ENCODE results near the gene RHO. TPM values are rescaled to one million over a fixed set of nuclear protein-coding genes. Genes with fewer than 3 reads are reported as not detected.

The RHO gene
- total RNA-seq, 1 experiment from 2014 or later: not detected

- POLR2A ChIA-PET: no interaction called here
- no peak overlapping the region for H3K4me3 Mint-ChIP-seq (ENCODE audit: unreplicated experiment)
- H3K9me3 ChIP-seq: no peaks in the 10 kb centered on the region
- no peak overlapping the region for H3K27ac Mint-ChIP-seq (ENCODE audit: unreplicated experiment)
- peaks cover 6% of the 10 kb centered on the region for H3K36me3 Mint-ChIP-seq (ENCODE audit: insufficient read depth, unreplicated experiment)
- no peaks in the 10 kb centered on the region for H3K36me3 ChIP-seq (ENCODE audit: control insufficient read depth, insufficient read depth, low read length)
- H3K4me3 ChIP-seq (ENCODE audit: low read depth, low read length): no peak overlapping the region
- no TSS peak for BruUV-seq (replicated peaks)
- H3K27me3 Mint-ChIP-seq (ENCODE audit: insufficient read depth, unreplicated experiment): no peaks in the 10 kb centered on the region
- H3K4me1 ChIP-seq: no peaks in the 10 kb centered on the region
- no peaks in the 10 kb centered on the region for H3K9me3 Mint-ChIP-seq (ENCODE audit: unreplicated experiment)
- no peaks in the 10 kb centered on the region for H3K4me1 Mint-ChIP-seq (ENCODE audit: low read depth, unreplicated experiment)
- no peaks in the 10 kb centered on the region for H3K27me3 ChIP-seq (replicated peaks; ENCODE audit: control insufficient read depth, insufficient read depth, low read length)
- CTCF ChIA-PET: no interaction called here
- intact Hi-C loops (cut with micrococcal nuclease; ENCODE audit: unreplicated experiment): no loop called here
- no peak for TF ChIP-seq CTCF (IDR thresholded peaks at IDR 0.05; ENCODE audit: insufficient read depth in 1 of 2, low read depth in 1 of 2, low read length in 1 of 2, severe bottlenecking in 1 of 2, unreplicated experiment in 1 of 2)
- DNase-seq: no peak
Observed at GRCh38 chr3:129571605-129572547, 43.4 kb downstream of the RHO start.

- no peaks in the 10 kb centered on the region for H3K4me1 Mint-ChIP-seq (ENCODE audit: low read depth, unreplicated experiment)
- no peak overlapping the region for H3K4me3 Mint-ChIP-seq (ENCODE audit: unreplicated experiment)
- BruUV-seq (replicated peaks): no TSS peak
Observed at GRCh38 chr3:129572603-129573002, 44.2 kb downstream of the RHO start.

GRCh38 chr3:129573493-129573892, 45.1 kb downstream of the RHO start:
- no TSS peak for BruUV-seq (replicated peaks)
- H3K4me3 ChIP-seq (ENCODE audit: low read depth, low read length): no peak overlapping the region
- H3K4me1 ChIP-seq: no peaks in the 10 kb centered on the region
- Mint-ChIP-seq H3K9me3 (ENCODE audit: unreplicated experiment) (no peaks in the 10 kb centered on the region), H3K27ac (ENCODE audit: unreplicated experiment) (no peak overlapping the region), H3K36me3 (ENCODE audit: insufficient read depth, unreplicated experiment) (peaks cover 6% of the 10 kb centered on the region), H3K4me3 (ENCODE audit: unreplicated experiment) (no peak overlapping the region), H3K4me1 (ENCODE audit: low read depth, unreplicated experiment) (no peaks in the 10 kb centered on the region), H3K27me3 (ENCODE audit: insufficient read depth, unreplicated experiment) (no peaks in the 10 kb centered on the region)
- H3K27me3 ChIP-seq (replicated peaks; ENCODE audit: control insufficient read depth, insufficient read depth, low read length): no peaks in the 10 kb centered on the region
- intact Hi-C loops (cut with micrococcal nuclease; ENCODE audit: unreplicated experiment): no loop called here
- no peak for TF ChIP-seq CTCF (IDR thresholded peaks at IDR 0.05; ENCODE audit: insufficient read depth in 1 of 2, low read depth in 1 of 2, low read length in 1 of 2, severe bottlenecking in 1 of 2, unreplicated experiment in 1 of 2)
- ChIA-PET POLR2A (no interaction called here), CTCF (no interaction called here)
- no peak for DNase-seq
- H3K9me3 ChIP-seq: no peaks in the 10 kb centered on the region
- no peaks in the 10 kb centered on the region for H3K36me3 ChIP-seq (ENCODE audit: control insufficient read depth, insufficient read depth, low read length)

More at GRCh38 chr3:129572603-129573002, 44.2 kb downstream of the RHO start:
- H3K27me3 Mint-ChIP-seq (ENCODE audit: insufficient read depth, unreplicated experiment): no peaks in the 10 kb centered on the region
- H3K4me3 ChIP-seq (ENCODE audit: low read depth, low read length): no peak overlapping the region
- H3K27ac Mint-ChIP-seq (ENCODE audit: unreplicated experiment): no peak overlapping the region
- H3K9me3 ChIP-seq: no peaks in the 10 kb centered on the region
- CTCF ChIA-PET: no interaction called here
- H3K4me1 ChIP-seq: no peaks in the 10 kb centered on the region
- no peak for TF ChIP-seq CTCF (IDR thresholded peaks at IDR 0.05; ENCODE audit: insufficient read depth in 1 of 2, low read depth in 1 of 2, low read length in 1 of 2, severe bottlenecking in 1 of 2, unreplicated experiment in 1 of 2)
- no peak for DNase-seq
- H3K36me3 Mint-ChIP-seq (ENCODE audit: insufficient read depth, unreplicated experiment): peaks cover 6% of the 10 kb centered on the region
- intact Hi-C loops (cut with micrococcal nuclease; ENCODE audit: unreplicated experiment): no loop called here
- POLR2A ChIA-PET: no interaction called here
- H3K36me3 ChIP-seq (ENCODE audit: control insufficient read depth, insufficient read depth, low read length): no peaks in the 10 kb centered on the region
- no peaks in the 10 kb centered on the region for H3K9me3 Mint-ChIP-seq (ENCODE audit: unreplicated experiment)
- H3K27me3 ChIP-seq (replicated peaks; ENCODE audit: control insufficient read depth, insufficient read depth, low read length): no peaks in the 10 kb centered on the region

Data from Caco-2 (cell line).